PC-3 (cell line): Measurements from ENCODE around the gene NR1H2. TPM values are rescaled to one million over a fixed set of nuclear protein-coding genes. Genes with fewer than 3 reads are reported as not detected.
"Not testable (repeated sequence)": the region's sequence is repeated elsewhere in the genome, so short reads cannot be mapped to it uniquely, and the experiment has no call there.

Experiments used
- ATAC-seq: fragments of 200-7000 bp; cut with Tn5 transposase; 2 replicates; pipeline ENCODE4 v1.9.1; 2020; ENCODE audit warnings: mild to moderate bottlenecking, moderate library complexity
- BruUV-seq: library from RNA; stranded (reverse); fragments of 400-500 nt; replicated peaks from 2 replicates; lab custom pipeline; 2021; lab: Mats Ljungman, UMichigan
- CTCF ChIA-PET: fragments of 300-600 bp; sonication (Branson Sonifier 250); formaldehyde crosslinking; loops from one replicate; lab custom pipeline; 2022; ENCODE audit warnings: antibody characterized with exemption; lab: Charles Lee
- POLR2A ChIA-PET: fragments of 300-600 bp; sonication (Branson Sonifier 250); formaldehyde crosslinking; loops from one replicate; lab custom pipeline; 2022; ENCODE audit warnings: antibody characterized with exemption; ENCODE audit not compliant: unreplicated experiment; lab: Charles Lee
- DNase-seq: peaks from one replicate; pipeline ENCODE4 v3.0.0-alpha.2; 2015
- H2AFZ ChIP-seq: fragments of 300-600 bp; sonication (generic); 2 replicates; pipeline ENCODE4 v1.6.0; 2016; ENCODE audit warnings: antibody characterized with exemption, low read length
- H3F3A ChIP-seq: fragments of 300-600 bp; sonication (generic); one replicate; pipeline ENCODE4 v1.6.0; 2017; ENCODE audit warnings: antibody characterized with exemption, low read length, control low read depth, mild to moderate bottlenecking; ENCODE audit not compliant: unreplicated experiment
- H3K27ac ChIP-seq: fragments of 300-600 bp; sonication (generic); 2 replicates; pipeline ENCODE4 v1.5.1; 2016; ENCODE audit warnings: mild to moderate bottlenecking, low read length
- H3K27me3 ChIP-seq: fragments of 300-600 bp; sonication (generic); 2 replicates; pipeline ENCODE4 v1.6.1; 2016; ENCODE audit warnings: low read length, mixed read lengths
- H3K36me3 ChIP-seq: fragments of 300-600 bp; sonication (generic); 2 replicates; pipeline ENCODE4 v1.6.1; 2016; ENCODE audit warnings: low read depth, mixed run types, low read length, mixed read lengths
- H3K4me1 ChIP-seq: fragments of 300-600 bp; sonication (generic); 2 replicates; pipeline ENCODE4 v1.5.1; 2016; ENCODE audit warnings: low read length; ENCODE audit not compliant: insufficient read depth
- H3K4me2 ChIP-seq: fragments of 300-600 bp; sonication (generic); 2 replicates; pipeline ENCODE4 v1.6.0; 2016; ENCODE audit warnings: low read length
- H3K4me3 ChIP-seq: fragments of 300-600 bp; sonication (generic); 2 replicates; pipeline ENCODE4 v1.5.1; 2016; ENCODE audit warnings: mild to moderate bottlenecking, low read length, mixed read lengths
- H3K79me2 ChIP-seq: fragments of 300-600 bp; sonication (generic); 2 replicates; pipeline ENCODE4 v1.6.1; 2017; ENCODE audit warnings: low read length, mixed read lengths
- H3K9ac ChIP-seq: fragments of 300-600 bp; sonication (generic); 2 replicates; pipeline ENCODE4 v1.6.0; 2016; ENCODE audit warnings: mild to moderate bottlenecking, low read length
- H3K9me2 ChIP-seq: fragments of 300-600 bp; sonication (generic); replicated peaks from 2 replicates; pipeline ENCODE4 v1.6.1; 2016; ENCODE audit warnings: mixed run types, low read length, mixed read lengths
- H3K9me3 ChIP-seq: fragments of 300-600 bp; sonication (generic); 2 replicates; pipeline ENCODE4 v1.6.1; 2016; ENCODE audit warnings: low read length, mixed read lengths
- H4K20me1 ChIP-seq: fragments of 300-600 bp; sonication (generic); 2 replicates; pipeline ENCODE4 v1.6.1; 2016; ENCODE audit warnings: low read length, mixed read lengths
- EZH2 ChIP-seq: fragments of 300-600 bp; sonication (generic); IDR thresholded peaks from one replicate; pipeline ENCODE4 v1.6.1; 2017; ENCODE audit warnings: antibody characterized with exemption, mild to moderate bottlenecking, low read length; ENCODE audit not compliant: unreplicated experiment
- EZH2phosphoT487 ChIP-seq: fragments of 300-600 bp; sonication (generic); IDR thresholded peaks from 2 replicates; pipeline ENCODE4 v1.6.1; 2018; ENCODE audit warnings: mild to moderate bottlenecking, antibody characterized with exemption, low read length, borderline replicate concordance
- intact Hi-C: fragments of 100-400 bp; cut with micrococcal nuclease; formaldehyde crosslinking; loops from 2 replicates; pipeline ENCODE4 v1.9.0; 2023
- total RNA-seq: library from RNA; depleted of rRNA; stranded (reverse); fragments of >200 nt; gene quantifications from 2 replicates; pipeline ENCODE4 v1.2.3, GENCODE V29; 2014
- TF ChIP-seq, protein P1 (sequence below): fragments of 300-600 bp; sonication (generic); conservative IDR thresholded peaks from 2 replicates; pipeline ENCODE4 v1.5.1; 2017; ENCODE audit warnings: antibody characterized with exemption, low read depth, mild to moderate bottlenecking, low read length

Gene NR1H2
- total RNA-seq, 1 experiment from 2014 or later = 130 TPM

DNA sequence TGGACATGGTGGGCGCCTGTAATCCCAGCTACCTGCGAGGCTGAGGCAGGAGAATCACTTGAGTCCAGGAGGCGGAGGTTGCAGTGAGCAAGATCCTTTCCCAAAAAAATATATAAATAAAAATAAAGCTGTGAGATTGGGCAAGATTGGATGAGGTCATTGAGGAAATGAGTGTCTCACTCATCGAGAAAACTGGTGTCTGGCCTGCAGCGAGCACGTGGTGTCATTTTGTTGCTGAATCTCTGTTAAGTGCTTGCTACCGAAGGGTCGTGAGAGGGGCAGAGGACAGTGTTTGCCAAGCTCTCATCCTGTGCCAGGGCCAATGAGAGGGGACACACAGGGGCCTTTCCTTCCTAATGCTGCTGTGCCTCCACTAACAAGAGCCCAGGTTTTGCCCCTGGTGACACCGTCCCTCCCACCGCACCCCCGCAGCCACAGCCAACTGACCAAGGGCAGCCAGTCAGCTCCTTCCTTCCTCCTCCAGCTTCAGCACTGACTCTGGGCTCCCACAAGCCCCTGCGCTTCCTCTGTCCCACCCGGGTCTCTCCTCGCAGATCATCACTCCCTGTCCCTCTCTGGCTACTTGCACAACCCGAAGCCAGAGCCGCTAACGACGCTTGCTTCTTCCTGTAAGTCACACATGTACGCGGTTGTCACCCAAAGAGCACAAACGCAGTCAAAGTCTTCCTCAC lies 11.1 kb downstream of the NR1H2 start:
- POLR2A ChIA-PET = no interaction called here

DNA sequence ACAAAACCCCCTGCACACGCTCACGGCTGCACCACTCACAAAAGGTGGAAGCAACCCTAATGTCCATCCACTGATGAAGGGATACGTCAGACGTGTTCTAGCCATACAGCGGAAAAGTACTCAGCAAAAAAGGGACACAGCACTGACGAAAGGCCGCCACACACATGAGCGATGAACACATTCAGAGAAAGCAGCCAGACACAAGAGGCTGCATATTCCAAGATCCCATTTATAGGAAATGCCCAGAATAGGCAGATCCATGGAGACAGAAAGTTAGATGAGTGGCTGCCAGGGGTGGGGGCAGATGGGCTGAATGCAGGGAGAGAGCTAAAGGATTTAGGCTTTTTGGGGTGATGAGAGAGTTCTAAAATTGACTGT lies 11.6 kb downstream of the NR1H2 start:
- H3K27ac ChIP-seq = no peak overlapping the region
- H3K9me2 ChIP-seq = no peaks in the 10 kb centered on the region
- no peak overlapping the region for H2AFZ ChIP-seq
- POLR2A ChIA-PET = no interaction called here
- H3K27me3 ChIP-seq = no peaks in the 10 kb centered on the region
- H3K4me3 ChIP-seq = no peak overlapping the region
- H3K4me1 ChIP-seq = peaks cover 15% of the 10 kb centered on the region; the same call in 1 of the 2 replicates
- no peaks in the 10 kb centered on the region for H4K20me1 ChIP-seq
- BruUV-seq = no TSS peak
- H3K9ac ChIP-seq = no peak overlapping the region
- H3F3A ChIP-seq = peaks cover 3% of the 10 kb centered on the region
- CTCF ChIA-PET = no interaction called here
- H3K36me3 ChIP-seq = peaks cover 25% of the 10 kb centered on the region
- ATAC-seq = no peak
- DNase-seq = no peak
- H3K79me2 ChIP-seq = peaks cover 66% of the 10 kb centered on the region
- TF ChIP-seq EZH2phosphoT487 = no peak
- no peak for TF ChIP-seq EZH2
- TF ChIP-seq, protein P1, sequence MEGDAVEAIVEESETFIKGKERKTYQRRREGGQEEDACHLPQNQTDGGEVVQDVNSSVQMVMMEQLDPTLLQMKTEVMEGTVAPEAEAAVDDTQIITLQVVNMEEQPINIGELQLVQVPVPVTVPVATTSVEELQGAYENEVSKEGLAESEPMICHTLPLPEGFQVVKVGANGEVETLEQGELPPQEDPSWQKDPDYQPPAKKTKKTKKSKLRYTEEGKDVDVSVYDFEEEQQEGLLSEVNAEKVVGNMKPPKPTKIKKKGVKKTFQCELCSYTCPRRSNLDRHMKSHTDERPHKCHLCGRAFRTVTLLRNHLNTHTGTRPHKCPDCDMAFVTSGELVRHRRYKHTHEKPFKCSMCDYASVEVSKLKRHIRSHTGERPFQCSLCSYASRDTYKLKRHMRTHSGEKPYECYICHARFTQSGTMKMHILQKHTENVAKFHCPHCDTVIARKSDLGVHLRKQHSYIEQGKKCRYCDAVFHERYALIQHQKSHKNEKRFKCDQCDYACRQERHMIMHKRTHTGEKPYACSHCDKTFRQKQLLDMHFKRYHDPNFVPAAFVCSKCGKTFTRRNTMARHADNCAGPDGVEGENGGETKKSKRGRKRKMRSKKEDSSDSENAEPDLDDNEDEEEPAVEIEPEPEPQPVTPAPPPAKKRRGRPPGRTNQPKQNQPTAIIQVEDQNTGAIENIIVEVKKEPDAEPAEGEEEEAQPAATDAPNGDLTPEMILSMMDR = no peak
- intact Hi-C loops = no loop called here
- no peak overlapping the region for H3K4me2 ChIP-seq
- no peaks in the 10 kb centered on the region for H3K9me3 ChIP-seq

More for the DNA sequence above, 11.1 kb downstream of the NR1H2 start:
- Histone ChIP-seq H3K27me3 (no peaks in the 10 kb centered on the region), H2AFZ (no peak overlapping the region), H3K79me2 (peaks cover 61% of the 10 kb centered on the region), H3K9me3 (no peaks in the 10 kb centered on the region), H3K9ac (no peak overlapping the region), H3K4me1 (peaks cover 15% of the 10 kb centered on the region; the same call in 1 of the 2 replicates), H3K36me3 (peaks cover 22% of the 10 kb centered on the region), H3F3A (peaks cover 3% of the 10 kb centered on the region), H3K9me2 (no peaks in the 10 kb centered on the region), H4K20me1 (no peaks in the 10 kb centered on the region), H3K4me3 (no peak overlapping the region), H3K27ac (no peak overlapping the region), H3K4me2 (no peak overlapping the region)
- no peak for ATAC-seq
- no peak for DNase-seq
- CTCF ChIA-PET = no interaction called here
- BruUV-seq = no TSS peak
- intact Hi-C loops = no loop called here
- TF ChIP-seq EZH2phosphoT487 (no peak), EZH2 (no peak)
- TF ChIP-seq, protein P1 = no peak

DNA sequence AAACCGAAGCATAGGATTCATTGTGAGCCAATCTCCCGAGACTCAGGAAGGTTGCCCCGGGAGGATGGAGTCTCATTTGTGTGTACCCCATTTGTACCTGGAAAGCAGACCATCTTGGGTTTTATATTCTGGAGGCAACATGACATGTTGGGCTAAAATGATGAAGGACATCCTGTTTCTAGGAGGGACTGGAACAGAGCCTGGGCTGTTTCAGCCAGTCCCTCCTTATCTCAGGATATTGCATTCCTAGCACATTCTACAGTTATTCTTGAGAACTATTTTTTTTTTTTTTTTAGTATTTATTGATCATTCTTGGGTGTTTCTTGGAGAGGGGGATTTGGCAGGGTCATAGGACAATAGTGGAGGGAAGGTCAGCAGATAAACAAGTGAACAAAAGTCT lies 14.0 kb downstream of the NR1H2 start:
- H3K9me3 ChIP-seq, intact Hi-C loops, H3K27me3 ChIP-seq, H3K4me1 ChIP-seq, H3K9me2 ChIP-seq, H3F3A ChIP-seq, CTCF ChIA-PET, H3K4me3 ChIP-seq, DNase-seq, H2AFZ ChIP-seq, H3K9ac ChIP-seq, BruUV-seq, H3K4me2 ChIP-seq, ATAC-seq, H3K27ac ChIP-seq, H4K20me1 ChIP-seq, POLR2A ChIA-PET: not testable (repeated sequence)
- Histone ChIP-seq H3K79me2 (peaks cover 68% of the 10 kb centered on the region), H3K36me3 (peaks cover 32% of the 10 kb centered on the region)

DNA sequence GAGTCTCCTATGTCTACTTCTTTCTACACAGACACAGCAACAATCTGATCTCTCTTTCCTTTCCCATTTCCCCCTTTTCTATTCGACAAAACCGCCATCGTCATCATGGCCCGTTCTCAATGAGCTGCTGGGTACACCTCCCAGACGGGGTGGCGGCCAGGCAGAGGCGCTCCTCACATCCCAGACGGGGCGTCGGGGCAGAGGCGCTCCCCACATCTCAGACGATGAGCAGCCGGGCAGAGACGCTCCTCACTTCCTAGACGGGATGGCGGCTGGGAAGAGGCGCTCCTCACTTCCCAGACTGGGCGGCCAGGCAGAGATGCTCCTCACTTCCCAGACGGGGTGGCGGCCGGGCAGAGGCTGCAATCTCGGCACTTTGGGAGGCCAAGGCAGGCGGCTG lies 14.7 kb downstream of the NR1H2 start:
- H3F3A ChIP-seq, H3K27ac ChIP-seq, ATAC-seq, BruUV-seq, CTCF ChIA-PET, DNase-seq, H3K9ac ChIP-seq, H3K9me2 ChIP-seq, H3K4me2 ChIP-seq, H3K4me3 ChIP-seq, intact Hi-C loops, POLR2A ChIA-PET, H4K20me1 ChIP-seq, H3K4me1 ChIP-seq, H3K27me3 ChIP-seq, H3K9me3 ChIP-seq, H2AFZ ChIP-seq: not testable (repeated sequence)
- peaks cover 32% of the 10 kb centered on the region for H3K36me3 ChIP-seq
- peaks cover 65% of the 10 kb centered on the region for H3K79me2 ChIP-seq
